Measurements from ENCODE around the gene NR3C2. TPM values are rescaled to one million over a fixed set of nuclear protein-coding genes. Genes with fewer than 3 reads are reported as not detected.

NR3C2 gene
- total RNA-seq, 2 experiments from 2014 or later = 5.3 to 6.1 TPM

DNA sequence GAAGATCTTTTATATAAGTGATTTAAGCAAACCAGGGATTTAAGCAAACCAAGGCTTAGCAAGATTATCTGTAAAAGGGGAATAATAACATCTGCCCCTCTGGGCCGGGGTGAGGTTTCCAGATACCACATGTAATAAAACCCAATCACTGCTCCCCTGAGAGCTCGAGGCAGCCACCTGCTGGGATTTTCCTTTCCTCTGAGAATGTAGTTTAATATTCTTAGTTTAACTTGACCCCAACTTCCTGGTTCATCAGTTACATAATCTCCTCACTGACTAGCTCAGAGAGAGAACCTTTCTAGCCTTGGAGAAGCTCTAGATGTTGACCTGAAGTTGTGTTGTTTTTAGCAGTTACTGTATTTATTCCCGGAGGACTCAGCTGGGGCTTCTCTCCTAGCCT lies 387.9 kb downstream of the NR3C2 start:
- peaks cover 13% of the 10 kb centered on the region for H3K9me3 Mint-ChIP-seq
- no peak overlapping the region for H3K4me3 Mint-ChIP-seq
- H3K36me3 Mint-ChIP-seq (ENCODE audit: low read depth) = peaks cover 8% of the 10 kb centered on the region
- DNase-seq = peak; percentile 25
- H3K27me3 Mint-ChIP-seq (ENCODE audit: low read depth) = no peaks in the 10 kb centered on the region
- H3K27ac Mint-ChIP-seq = no peak overlapping the region
- CTCF ChIA-PET = interaction anchor here (1.3 kb wide), 1 partner anchor 9 kb away, joined by 5 read pairs; no protein-coding TSS in a partner anchor
- intact Hi-C loops (cut with micrococcal nuclease) = loop anchor here (5.0 kb wide), 3 partner anchors 72 to 322 kb away; partner anchors contain the start of gene ARHGAP10
- H3K4me1 Mint-ChIP-seq (ENCODE audit: low read depth) = peaks cover 71% of the 10 kb centered on the region

DNA sequence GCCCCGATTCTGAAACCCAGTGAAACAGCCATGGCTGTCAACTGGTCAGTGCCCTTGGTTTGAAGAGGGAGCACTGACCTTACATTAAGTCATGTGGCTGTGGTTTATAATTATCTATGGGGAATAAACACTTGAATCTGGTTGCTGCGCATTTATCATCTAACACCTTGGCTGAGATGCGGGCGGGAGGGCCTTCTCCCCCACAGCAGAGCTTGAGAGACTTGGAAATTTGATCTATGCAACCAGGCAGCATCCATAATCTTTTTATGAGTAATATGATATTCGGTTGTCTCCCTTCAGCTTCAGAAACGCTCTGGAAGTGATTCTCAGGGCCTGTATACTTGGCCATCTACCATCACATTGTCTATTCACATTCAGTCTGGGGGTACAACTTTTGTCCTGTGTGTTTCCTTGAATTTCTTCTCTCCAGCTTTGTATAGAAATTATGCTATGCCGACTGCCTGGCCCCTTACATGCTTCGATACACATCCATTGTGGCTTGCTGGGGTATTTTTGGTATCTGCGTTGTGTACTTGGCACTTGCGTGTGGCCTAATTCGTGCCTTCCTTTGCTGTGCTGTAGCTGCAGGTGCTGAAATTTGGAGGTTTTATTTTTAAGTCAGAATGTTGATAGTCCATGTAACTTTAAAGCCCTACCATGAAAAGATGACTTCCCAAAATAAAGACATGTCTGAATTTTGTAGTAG lies 388.8 kb downstream of the NR3C2 start:
- no peak overlapping the region for H3K4me3 Mint-ChIP-seq
- H3K4me1 Mint-ChIP-seq (ENCODE audit: low read depth) = peaks cover 66% of the 10 kb centered on the region
- H3K9me3 Mint-ChIP-seq = peaks cover 6% of the 10 kb centered on the region
- no peak for DNase-seq
- H3K27ac Mint-ChIP-seq = peak overlapping the region; percentile 35
- no peaks in the 10 kb centered on the region for H3K27me3 Mint-ChIP-seq (ENCODE audit: low read depth)
- H3K36me3 Mint-ChIP-seq (ENCODE audit: low read depth) = peaks cover 8% of the 10 kb centered on the region
- CTCF ChIA-PET = no interaction called here
- intact Hi-C loops (cut with micrococcal nuclease) = loop anchor here (5.0 kb wide), 3 partner anchors 71 to 321 kb away; partner anchors contain the start of gene ARHGAP10

DNA sequence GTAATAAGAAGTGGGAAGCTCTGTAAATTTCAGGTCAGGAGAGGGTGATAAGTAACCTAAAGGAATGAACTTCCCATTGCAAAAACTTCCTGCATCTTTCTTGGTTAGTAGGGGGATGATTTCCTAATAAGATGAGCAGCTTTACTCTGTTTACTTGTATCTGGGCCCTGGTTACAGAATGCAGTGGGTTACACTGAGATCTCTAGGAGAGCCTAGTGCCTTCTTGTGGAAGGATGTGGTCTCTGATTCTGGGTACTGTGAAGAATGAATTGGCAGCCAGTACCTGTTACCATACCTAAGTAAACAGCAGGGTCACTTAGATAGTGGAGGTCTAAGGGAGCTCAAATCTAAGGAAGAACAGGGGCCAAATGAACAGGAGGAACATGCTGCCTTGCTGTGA lies 389.8 kb downstream of the NR3C2 start:
- Mint-ChIP-seq H3K4me1 (ENCODE audit: low read depth) (peaks cover 61% of the 10 kb centered on the region), H3K27me3 (ENCODE audit: low read depth) (no peaks in the 10 kb centered on the region), H3K4me3 (no peak overlapping the region), H3K27ac (peak overlapping the region; percentile 11), H3K36me3 (ENCODE audit: low read depth) (peaks cover 6% of the 10 kb centered on the region), H3K9me3 (no peaks in the 10 kb centered on the region)
- CTCF ChIA-PET = interaction anchor here (1.0 kb wide), 1 partner anchor 181 kb away, joined by 5 read pairs; no protein-coding TSS in a partner anchor
- intact Hi-C loops (cut with micrococcal nuclease) = loop anchor here (5.0 kb wide), 3 partner anchors 70 to 320 kb away; partner anchors contain the start of gene ARHGAP10
- DNase-seq = peak; percentile 38

DNA sequence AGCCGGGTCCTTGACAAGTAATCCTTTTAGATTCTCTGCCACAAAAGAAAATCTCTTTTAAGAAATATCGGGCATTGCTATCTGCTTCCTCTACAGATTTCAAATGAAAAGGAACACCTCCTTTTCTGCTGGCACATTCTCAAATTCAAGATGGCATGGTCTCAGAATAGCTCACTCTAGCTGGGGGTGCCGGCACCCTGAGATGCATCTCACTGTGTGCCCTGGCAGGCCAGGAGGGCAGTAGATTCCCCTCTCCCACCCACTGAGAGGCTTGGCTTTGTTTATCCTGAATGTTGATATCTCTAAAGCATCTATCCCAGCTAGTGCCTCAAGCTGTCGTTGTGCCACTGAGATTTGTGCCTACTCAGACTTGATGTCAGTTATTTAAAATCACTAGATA lies 390.8 kb downstream of the NR3C2 start:
- DNase-seq = no peak
- CTCF ChIA-PET = interaction anchor here (0.7 kb wide), 1 partner anchor 362 kb away, joined by 3 read pairs; no protein-coding TSS in a partner anchor
- Mint-ChIP-seq H3K4me1 (ENCODE audit: low read depth) (peaks cover 52% of the 10 kb centered on the region), H3K27ac (peak overlapping the region; percentile 2), H3K4me3 (no peak overlapping the region), H3K36me3 (ENCODE audit: low read depth) (peaks cover 4% of the 10 kb centered on the region), H3K27me3 (ENCODE audit: low read depth) (no peaks in the 10 kb centered on the region), H3K9me3 (no peaks in the 10 kb centered on the region)
- intact Hi-C loops (cut with micrococcal nuclease) = loop anchor here (5.0 kb wide), 3 partner anchors 69 to 319 kb away; partner anchors contain the start of gene ARHGAP10

DNA sequence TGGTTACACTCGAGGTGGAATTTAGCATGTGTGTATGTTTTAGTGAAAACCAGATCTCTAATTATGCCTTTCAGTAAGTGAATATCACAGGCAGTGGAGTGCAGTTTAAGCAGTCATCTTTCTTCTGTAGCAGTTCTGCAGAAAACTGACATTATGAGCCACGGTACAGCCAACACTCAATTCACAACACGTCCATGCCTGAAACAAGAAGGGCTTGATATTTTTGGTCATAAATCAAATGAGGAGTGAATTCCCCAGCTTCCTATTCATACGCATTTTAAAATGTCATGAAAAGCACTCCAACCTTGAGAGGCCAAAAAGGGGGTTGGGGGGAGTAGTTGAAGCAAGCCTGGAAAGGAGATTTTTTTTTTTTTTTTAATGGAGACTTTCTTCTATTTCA lies 393.6 kb downstream of the NR3C2 start:
- Mint-ChIP-seq H3K4me3 (no peak overlapping the region), H3K27ac (no peak overlapping the region), H3K36me3 (ENCODE audit: low read depth) (peaks cover 4% of the 10 kb centered on the region), H3K27me3 (ENCODE audit: low read depth) (no peaks in the 10 kb centered on the region), H3K9me3 (no peaks in the 10 kb centered on the region), H3K4me1 (ENCODE audit: low read depth) (peaks cover 41% of the 10 kb centered on the region)
- DNase-seq = no peak
- intact Hi-C loops (cut with micrococcal nuclease) = no loop called here
- CTCF ChIA-PET = no interaction called here

DNA sequence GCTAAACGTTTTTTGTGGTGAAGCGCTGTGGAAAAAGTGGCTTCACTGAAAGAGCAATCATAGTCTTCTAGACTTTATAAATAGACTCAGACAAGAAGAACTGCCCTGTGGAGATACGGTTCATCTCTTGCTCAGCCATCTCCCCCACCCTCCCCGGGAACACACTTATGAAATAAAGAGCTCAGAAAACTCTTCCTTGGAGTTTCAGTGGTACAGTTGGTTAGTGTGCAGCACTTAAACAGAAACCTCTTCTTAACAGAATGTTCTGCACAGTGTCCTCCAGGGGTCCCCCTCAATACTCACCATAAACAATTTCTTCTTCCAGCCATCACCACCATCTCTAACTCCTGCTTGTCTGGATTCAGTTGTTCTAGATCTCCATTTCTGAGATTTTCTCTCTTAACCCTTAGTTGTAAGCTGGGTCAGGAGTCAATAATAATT lies 397.3 kb downstream of the NR3C2 start:
- Mint-ChIP-seq H3K9me3 (no peaks in the 10 kb centered on the region), H3K27ac (no peak overlapping the region), H3K4me3 (no peak overlapping the region), H3K27me3 (ENCODE audit: low read depth) (no peaks in the 10 kb centered on the region), H3K4me1 (ENCODE audit: low read depth) (peaks cover 10% of the 10 kb centered on the region), H3K36me3 (ENCODE audit: low read depth) (peaks cover 3% of the 10 kb centered on the region)
- CTCF ChIA-PET = interaction anchor here (1.2 to 1.9 kb wide), 2 partner anchors 10 to 12 kb away, joined by 4 to 5 read pairs; no protein-coding TSS in a partner anchor
- intact Hi-C loops (cut with micrococcal nuclease) = no loop called here
- no peak for DNase-seq

DNA sequence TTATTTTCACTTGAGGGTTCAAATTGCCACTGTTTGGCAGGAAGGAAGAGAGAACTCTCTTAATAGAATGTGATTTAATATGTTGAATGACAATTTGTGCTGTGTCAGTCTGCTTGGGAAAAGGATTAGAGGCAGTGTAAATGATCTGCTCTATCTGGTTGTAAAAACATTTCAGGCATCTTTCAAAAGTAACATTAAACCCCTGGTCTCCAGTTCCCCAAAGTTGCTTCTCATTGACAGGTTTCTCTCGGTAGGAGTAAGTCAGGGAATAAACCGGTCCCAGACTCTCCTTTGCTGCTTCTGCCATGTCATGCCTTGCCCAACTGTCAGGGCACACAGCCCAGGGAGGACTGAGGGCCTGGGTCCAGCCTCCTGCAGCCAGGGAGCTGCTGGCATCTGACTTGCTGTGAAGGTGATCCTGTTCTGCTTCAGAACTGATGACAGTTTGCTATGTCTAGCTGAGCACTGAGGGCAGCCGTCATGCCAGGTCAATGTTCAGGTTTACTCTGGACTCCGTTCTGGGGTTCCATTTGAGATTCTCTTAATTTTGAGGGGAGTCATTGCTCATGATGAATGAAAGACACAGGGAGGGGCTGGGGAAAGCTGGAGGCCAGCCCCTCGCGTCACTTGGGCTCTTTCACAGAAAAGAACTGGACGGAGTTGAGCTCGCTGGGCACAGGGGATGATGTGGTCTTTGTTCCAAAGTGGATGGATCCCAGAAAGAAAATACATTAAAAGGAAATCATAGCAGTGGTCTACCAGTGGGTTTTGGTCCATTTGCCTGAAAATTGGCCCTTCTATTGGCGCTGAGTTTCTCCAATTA lies 397.9 kb downstream of the NR3C2 start:
- Mint-ChIP-seq H3K9me3 (no peaks in the 10 kb centered on the region), H3K36me3 (ENCODE audit: low read depth) (peaks cover 3% of the 10 kb centered on the region), H3K4me1 (ENCODE audit: low read depth) (peaks cover 10% of the 10 kb centered on the region), H3K27ac (no peak overlapping the region), H3K27me3 (ENCODE audit: low read depth) (no peaks in the 10 kb centered on the region), H3K4me3 (no peak overlapping the region)
- CTCF ChIA-PET = interaction anchor here (1.2 to 1.9 kb wide), 2 partner anchors 10 to 12 kb away, joined by 4 to 5 read pairs; no protein-coding TSS in a partner anchor
- intact Hi-C loops (cut with micrococcal nuclease) = no loop called here
- no peak for DNase-seq

DNA sequence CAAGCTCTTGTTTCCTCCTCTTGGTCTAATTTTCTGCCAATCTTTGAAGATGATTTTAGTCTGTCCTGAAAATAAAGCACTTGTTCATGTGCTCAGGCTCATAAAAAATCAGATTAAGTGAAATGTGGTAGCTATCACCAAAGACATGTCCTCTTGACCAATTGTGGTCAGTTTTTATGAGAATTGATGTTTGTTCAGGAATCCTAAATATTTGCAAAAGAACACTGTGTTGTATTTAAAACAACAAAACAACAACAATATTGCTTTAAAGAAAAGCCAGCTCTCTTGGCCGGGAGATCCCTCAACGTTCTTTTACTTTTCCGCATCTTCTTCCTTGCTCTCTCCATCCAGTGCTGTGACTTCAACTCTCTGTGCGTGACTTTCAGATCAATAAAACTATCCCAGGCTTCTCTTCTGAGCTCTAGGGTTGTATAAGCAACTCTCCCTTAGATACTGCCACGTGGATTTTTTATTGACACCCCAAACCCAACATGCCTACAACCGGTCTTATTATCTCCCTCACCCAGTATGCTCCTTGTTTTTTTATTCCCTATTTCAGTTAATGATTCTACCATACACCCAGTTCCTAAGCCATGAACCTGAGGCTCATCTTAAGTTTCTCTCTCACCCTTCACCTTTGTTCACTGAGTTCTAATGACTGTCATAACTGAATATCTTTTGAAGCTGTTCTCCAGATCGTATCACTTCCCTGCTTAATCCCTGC lies 400.4 kb downstream of the NR3C2 start:
- H3K27me3 Mint-ChIP-seq (ENCODE audit: low read depth) = no peaks in the 10 kb centered on the region
- peaks cover under 1% of the 10 kb centered on the region for H3K9me3 Mint-ChIP-seq
- H3K4me3 Mint-ChIP-seq = no peak overlapping the region
- intact Hi-C loops (cut with micrococcal nuclease) = no loop called here
- DNase-seq = no peak
- no peaks in the 10 kb centered on the region for H3K36me3 Mint-ChIP-seq (ENCODE audit: low read depth)
- H3K27ac Mint-ChIP-seq = no peak overlapping the region
- CTCF ChIA-PET = interaction anchor here (1.2 kb wide), 1 partner anchor 9 kb away, joined by 5 read pairs; no protein-coding TSS in a partner anchor
- H3K4me1 Mint-ChIP-seq (ENCODE audit: low read depth) = peaks cover 10% of the 10 kb centered on the region

DNA sequence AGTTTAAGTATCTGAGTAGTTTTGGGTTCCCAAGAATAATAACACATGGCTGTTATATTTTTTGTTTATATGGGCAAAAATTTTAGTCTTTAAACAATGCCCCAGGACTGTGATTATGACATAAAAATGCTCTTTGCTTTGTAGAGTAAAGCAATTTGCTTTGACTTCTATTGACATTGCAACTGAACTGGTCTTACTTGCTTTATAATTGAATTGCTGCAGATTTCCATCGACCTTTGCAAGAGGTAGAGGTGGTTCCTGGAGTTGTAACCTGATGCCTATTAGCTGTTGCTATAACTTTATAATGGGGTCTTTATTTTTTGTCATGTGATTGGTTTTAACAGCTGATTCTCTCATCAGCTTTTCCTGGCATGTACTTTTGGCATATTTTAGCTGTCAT lies 407.4 kb downstream of the NR3C2 start:
- H3K27ac Mint-ChIP-seq = no peak overlapping the region
- intact Hi-C loops (cut with micrococcal nuclease) = no loop called here
- DNase-seq = no peak
- H3K27me3 Mint-ChIP-seq (ENCODE audit: low read depth) = no peaks in the 10 kb centered on the region
- H3K4me1 Mint-ChIP-seq (ENCODE audit: low read depth) = no peaks in the 10 kb centered on the region
- H3K4me3 Mint-ChIP-seq = no peak overlapping the region
- no peaks in the 10 kb centered on the region for H3K36me3 Mint-ChIP-seq (ENCODE audit: low read depth)
- H3K9me3 Mint-ChIP-seq = peaks cover 5% of the 10 kb centered on the region
- CTCF ChIA-PET = no interaction called here

DNA sequence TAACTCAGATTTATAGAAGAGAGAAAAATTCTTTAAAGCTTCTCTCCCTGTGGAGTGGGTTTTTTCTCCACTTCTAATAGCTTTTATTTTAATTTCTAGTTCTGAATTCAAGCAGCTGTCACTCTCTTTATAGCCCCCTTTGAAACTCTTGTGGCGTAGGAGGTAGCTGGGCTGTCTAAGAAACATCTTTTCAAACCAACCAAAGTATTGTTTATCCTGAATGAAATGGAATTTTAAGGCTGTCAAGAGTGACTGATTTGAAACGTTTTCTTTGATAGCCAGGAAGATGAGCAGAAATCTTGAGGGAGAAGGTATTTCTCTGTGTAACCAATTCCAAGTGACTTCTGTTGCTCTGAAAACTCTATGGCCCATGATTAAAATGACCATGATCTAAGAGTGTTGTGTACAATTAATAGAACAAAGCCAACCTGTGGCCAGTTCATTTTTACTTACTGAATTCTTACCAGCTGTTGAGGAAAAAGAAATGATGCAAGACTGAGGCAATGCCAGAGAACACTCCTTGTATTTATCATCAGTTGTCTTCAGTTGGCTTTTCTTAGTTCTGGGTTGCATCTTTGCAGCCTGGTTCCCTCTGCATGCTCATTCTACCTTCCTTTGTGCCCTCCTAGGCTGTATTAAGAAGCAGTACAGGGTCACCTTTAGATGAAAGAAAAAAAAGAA lies 411.9 kb downstream of the NR3C2 start:
- peaks cover 5% of the 10 kb centered on the region for H3K36me3 Mint-ChIP-seq (ENCODE audit: low read depth)
- H3K4me3 Mint-ChIP-seq = no peak overlapping the region
- no peak overlapping the region for H3K27ac Mint-ChIP-seq
- intact Hi-C loops (cut with micrococcal nuclease) = no loop called here
- CTCF ChIA-PET = no interaction called here
- no peaks in the 10 kb centered on the region for H3K27me3 Mint-ChIP-seq (ENCODE audit: low read depth)
- no peaks in the 10 kb centered on the region for H3K4me1 Mint-ChIP-seq (ENCODE audit: low read depth)
- peaks cover 10% of the 10 kb centered on the region for H3K9me3 Mint-ChIP-seq
- no peak for DNase-seq

DNA sequence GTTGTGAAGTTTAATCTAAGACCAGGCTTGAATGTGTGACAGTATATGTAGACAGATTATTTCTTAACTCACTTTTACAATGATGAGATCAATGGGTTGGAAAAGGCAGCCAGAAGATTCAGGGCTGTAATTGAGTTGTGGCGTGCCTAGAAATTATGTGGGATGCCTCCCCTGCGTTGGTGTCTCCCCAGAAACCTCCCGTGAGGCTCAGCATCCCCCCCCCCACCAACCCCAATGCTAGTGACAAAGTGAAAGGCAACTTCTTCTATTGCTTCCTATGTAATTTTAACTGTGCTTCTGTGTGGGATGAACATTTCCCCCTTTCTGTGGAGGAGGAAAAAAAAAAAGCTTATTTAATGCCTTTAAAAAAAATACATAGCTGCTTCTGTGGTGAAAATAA lies 412.4 kb downstream of the NR3C2 start:
- H3K9me3 Mint-ChIP-seq = peaks cover 10% of the 10 kb centered on the region
- intact Hi-C loops (cut with micrococcal nuclease) = no loop called here
- H3K4me1 Mint-ChIP-seq (ENCODE audit: low read depth) = no peaks in the 10 kb centered on the region
- H3K36me3 Mint-ChIP-seq (ENCODE audit: low read depth) = peaks cover 5% of the 10 kb centered on the region
- no peak overlapping the region for H3K27ac Mint-ChIP-seq
- no peak overlapping the region for H3K4me3 Mint-ChIP-seq
- CTCF ChIA-PET = no interaction called here
- no peaks in the 10 kb centered on the region for H3K27me3 Mint-ChIP-seq (ENCODE audit: low read depth)
- DNase-seq = no peak
